ENCODE measurements around the gene PRDM4. TPM values are rescaled to one million over a fixed set of nuclear protein-coding genes. Genes with fewer than 3 reads are reported as not detected.
A peak's percentile ranks its signal among the peaks of the same experiment; 100 is the strongest.
"Not testable (repeated sequence)": the region's sequence is repeated elsewhere in the genome, so short reads cannot be mapped to it uniquely, and the experiment has no call there.

PRDM4 gene
- total and polyA plus RNA-seq, 2 donors (not counting 1 experiment from before 2014, with no cell fraction given), result 22.5 to 23.9 TPM

DNA sequence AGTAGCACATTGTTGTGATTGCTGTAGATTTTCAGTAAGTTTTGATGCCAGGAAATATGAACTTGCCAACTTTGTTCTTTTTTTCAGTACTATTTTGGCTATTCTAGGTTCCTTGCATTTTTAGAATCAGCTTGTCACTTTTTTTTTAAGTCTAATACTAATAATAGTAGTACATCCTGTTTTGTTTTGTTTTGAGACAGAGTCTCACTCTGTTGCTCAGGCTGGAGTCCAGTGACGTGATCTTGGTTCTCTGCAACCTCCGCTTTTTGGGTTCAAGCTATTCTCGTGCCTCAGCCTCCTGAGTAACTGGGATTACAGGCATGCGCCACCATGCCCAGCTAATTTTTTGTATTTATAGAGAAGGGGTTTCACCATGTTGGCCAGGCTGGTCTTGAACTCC, 58.8 kb downstream of the PRDM4 start:
- H3K9me3 ChIP-seq (ENCODE audit: control insufficient read depth, insufficient read depth, low read depth, low read length), result no peaks in the 10 kb centered on the region
- no peaks in the 10 kb centered on the region for H3K27me3 ChIP-seq (ENCODE audit: control insufficient read depth, insufficient read depth, low read length)
- no peak overlapping the region for H3K4me3 ChIP-seq (replicated peaks in 1 of 4; ENCODE audit: control extremely low read depth in 1 of 4, insufficient read depth in 1 of 4, low read depth in 3 of 4, low read length in 4 of 4)
- peaks cover 12% of the 10 kb centered on the region for H3K36me3 ChIP-seq (ENCODE audit: control insufficient read depth, insufficient read depth, low read length)
- H3K27ac ChIP-seq (ENCODE audit: insufficient read depth, low read length), result no peak overlapping the region
- H2AFZ ChIP-seq (ENCODE audit: low read length), result no peak overlapping the region
- no peaks in the 10 kb centered on the region for H3K79me2 ChIP-seq (ENCODE audit: control insufficient read depth, insufficient read depth, low read length)
- H4K20me1 ChIP-seq (ENCODE audit: control insufficient read depth, extremely low read depth, insufficient read depth, low read length), result no peaks in the 10 kb centered on the region
- H3K4me2 ChIP-seq (ENCODE audit: extremely low read depth, insufficient read depth, low read length), result no peak overlapping the region
- no peaks in the 10 kb centered on the region for H3K4me1 ChIP-seq (ENCODE audit: control insufficient read depth, extremely low read depth, insufficient read depth, low read length)
- H3K9ac ChIP-seq (ENCODE audit: insufficient read depth, low read length), result no peak overlapping the region
- no peak for DNase-seq (ENCODE audit: low read depth in 2 of 2)
- no peak for TF ChIP-seq CTCF (conservative IDR thresholded peaks at IDR 0.05 in 1 of 2, IDR thresholded peaks at IDR 0.05 in 1 of 2; ENCODE audit: low read depth in 1 of 2, low read length in 2 of 2)
- TF ChIP-seq EZH2 (IDR thresholded peaks at IDR 0.05; ENCODE audit: low read length, missing control alignments), result no peak

DNA sequence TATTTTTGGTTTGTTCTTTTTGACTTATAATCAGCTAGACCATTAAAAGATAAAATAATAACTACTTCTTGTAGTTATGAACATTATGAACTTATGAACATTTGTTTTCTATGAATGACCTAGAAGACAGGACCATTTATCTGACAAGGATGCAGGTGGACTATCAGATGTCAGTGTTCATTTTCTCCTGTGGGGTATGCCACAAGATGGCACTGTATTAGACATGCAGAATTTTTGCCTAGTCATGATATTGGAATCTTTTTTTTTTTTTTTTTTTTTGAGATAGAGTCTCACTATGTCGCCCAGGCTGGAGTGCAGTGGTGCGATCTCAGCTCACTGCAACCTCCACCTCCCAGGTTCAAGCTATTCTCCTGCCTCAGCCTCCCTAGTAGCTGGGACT, 65.2 kb downstream of the PRDM4 start:
- H3K4me3 ChIP-seq (replicated peaks in 1 of 4; ENCODE audit: control extremely low read depth in 1 of 4, insufficient read depth in 1 of 4, low read depth in 3 of 4, low read length in 4 of 4); H3K27ac ChIP-seq (ENCODE audit: insufficient read depth, low read length); H3K27me3 ChIP-seq (ENCODE audit: control insufficient read depth, insufficient read depth, low read length); H3K9me3 ChIP-seq (ENCODE audit: control insufficient read depth, insufficient read depth, low read depth, low read length); H3K4me1 ChIP-seq (ENCODE audit: control insufficient read depth, extremely low read depth, insufficient read depth, low read length); H3K4me2 ChIP-seq (ENCODE audit: extremely low read depth, insufficient read depth, low read length); H3K9ac ChIP-seq (ENCODE audit: insufficient read depth, low read length); H4K20me1 ChIP-seq (ENCODE audit: control insufficient read depth, extremely low read depth, insufficient read depth, low read length); H3K79me2 ChIP-seq (ENCODE audit: control insufficient read depth, insufficient read depth, low read length); H2AFZ ChIP-seq (ENCODE audit: low read length): not testable (repeated sequence)
- TF ChIP-seq CTCF (conservative IDR thresholded peaks at IDR 0.05 in 1 of 2, IDR thresholded peaks at IDR 0.05 in 1 of 2; ENCODE audit: low read depth in 1 of 2, low read length in 2 of 2), result peak in 1 of 2 donors; percentile 43
- H3K36me3 ChIP-seq (ENCODE audit: control insufficient read depth, insufficient read depth, low read length), result peaks cover 18% of the 10 kb centered on the region
- peak; percentile 24 to 33 for DNase-seq (ENCODE audit: low read depth in 2 of 2)

- H4K20me1 ChIP-seq (ENCODE audit: control insufficient read depth, extremely low read depth, insufficient read depth, low read length), result no peaks in the 10 kb centered on the region
- peak within 1 kb of the TSS; percentile 93 to 100 (median 97) for H3K4me3 ChIP-seq (replicated peaks in 1 of 4; ENCODE audit: control extremely low read depth in 1 of 4, insufficient read depth in 1 of 4, low read depth in 3 of 4, low read length in 4 of 4)
- H3K27me3 ChIP-seq (ENCODE audit: control insufficient read depth, insufficient read depth, low read length), result no peaks in the 10 kb centered on the region
- peak within 1 kb of the TSS; percentile 95 for H3K27ac ChIP-seq (ENCODE audit: insufficient read depth, low read length)
- H3K36me3 ChIP-seq (ENCODE audit: control insufficient read depth, insufficient read depth, low read length), result peaks cover 6% of the 10 kb centered on the region
- TF ChIP-seq CTCF (conservative IDR thresholded peaks at IDR 0.05 in 1 of 2, IDR thresholded peaks at IDR 0.05 in 1 of 2; ENCODE audit: low read depth in 1 of 2, low read length in 2 of 2) (no peak), EZH2 (IDR thresholded peaks at IDR 0.05; ENCODE audit: low read length, missing control alignments) (no peak)
- no peaks in the 10 kb centered on the region for H3K9me3 ChIP-seq (ENCODE audit: control insufficient read depth, insufficient read depth, low read depth, low read length)
- peak within 1 kb of the TSS; percentile 98 for H2AFZ ChIP-seq (ENCODE audit: low read length)
- H3K4me1 ChIP-seq (ENCODE audit: control insufficient read depth, extremely low read depth, insufficient read depth, low read length), result peaks cover 6% of the 10 kb centered on the region
- H3K4me2 ChIP-seq (ENCODE audit: extremely low read depth, insufficient read depth, low read length), result peak within 1 kb of the TSS; percentile 94
- peaks cover 27% of the 10 kb centered on the region for H3K79me2 ChIP-seq (ENCODE audit: control insufficient read depth, insufficient read depth, low read length)
- peak within 1 kb of the TSS; percentile 97 for H3K9ac ChIP-seq (ENCODE audit: insufficient read depth, low read length)
- peak; percentile 94 to 95 for DNase-seq (ENCODE audit: low read depth in 2 of 2)
Observed at GRCh38 chr12:107685360-107686248, 75.3 kb downstream of the PRDM4 start, which contains the start of gene PWP1. TSS of gene PWP1 (plus strand) at chr12:107685799. CDS start at chr12:107685900, 101 bp downstream.

All from fibroblast of lung (primary cell).